ENCODE measurements around the gene FOSL2. TPM values are rescaled to one million over a fixed set of nuclear protein-coding genes. Genes with fewer than 3 reads are reported as not detected.
A peak's percentile ranks its signal among the peaks of the same experiment; 100 is the strongest.

Gene FOSL2
- total RNA-seq, 1 donor from 2014 or later = 65.4 TPM

DNA sequence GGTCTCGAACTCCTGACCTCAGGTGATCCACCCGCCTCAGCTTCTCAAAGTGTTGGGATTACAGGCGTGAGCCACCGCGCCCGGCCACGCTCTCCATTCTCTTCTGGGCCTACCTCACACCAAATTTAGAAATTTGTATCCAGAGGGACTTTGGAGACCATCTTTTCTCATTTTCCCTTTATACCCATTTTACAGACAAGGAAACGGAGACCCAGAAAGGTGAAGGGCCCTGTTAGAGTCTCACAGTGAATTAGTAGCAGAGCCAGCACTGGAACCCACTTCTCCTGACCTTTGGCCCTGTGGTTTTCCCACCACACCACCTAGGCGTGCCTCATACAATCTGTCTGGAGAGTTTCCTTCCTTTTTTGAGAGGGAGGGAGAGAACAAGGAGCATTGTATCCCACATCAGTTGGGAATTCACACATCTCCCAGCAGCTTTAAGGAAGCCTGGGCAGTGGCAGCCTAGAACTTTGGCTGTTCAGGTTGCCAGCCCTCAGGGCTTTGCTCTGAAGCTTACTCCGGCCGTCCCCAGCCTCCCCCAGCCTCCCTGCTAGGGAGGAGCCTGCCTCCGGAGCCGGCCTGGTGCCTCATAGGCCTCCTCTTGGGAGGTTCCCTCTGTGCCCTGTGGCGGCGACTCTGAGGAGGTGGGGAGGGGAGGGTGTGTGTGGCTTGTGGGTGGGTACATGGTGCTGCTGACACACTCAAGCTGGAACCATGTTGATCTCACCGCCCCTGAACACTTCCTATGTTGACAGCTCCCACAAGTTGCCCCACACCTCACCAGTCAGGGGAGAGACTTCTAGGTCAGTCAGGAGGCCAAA, 13.8 kb downstream of the FOSL2 start:
- peak; percentile 83 for DNase-seq (ENCODE audit: low spot score)
- intact Hi-C loops (cut with DNase I) = no loop called here

DNA sequence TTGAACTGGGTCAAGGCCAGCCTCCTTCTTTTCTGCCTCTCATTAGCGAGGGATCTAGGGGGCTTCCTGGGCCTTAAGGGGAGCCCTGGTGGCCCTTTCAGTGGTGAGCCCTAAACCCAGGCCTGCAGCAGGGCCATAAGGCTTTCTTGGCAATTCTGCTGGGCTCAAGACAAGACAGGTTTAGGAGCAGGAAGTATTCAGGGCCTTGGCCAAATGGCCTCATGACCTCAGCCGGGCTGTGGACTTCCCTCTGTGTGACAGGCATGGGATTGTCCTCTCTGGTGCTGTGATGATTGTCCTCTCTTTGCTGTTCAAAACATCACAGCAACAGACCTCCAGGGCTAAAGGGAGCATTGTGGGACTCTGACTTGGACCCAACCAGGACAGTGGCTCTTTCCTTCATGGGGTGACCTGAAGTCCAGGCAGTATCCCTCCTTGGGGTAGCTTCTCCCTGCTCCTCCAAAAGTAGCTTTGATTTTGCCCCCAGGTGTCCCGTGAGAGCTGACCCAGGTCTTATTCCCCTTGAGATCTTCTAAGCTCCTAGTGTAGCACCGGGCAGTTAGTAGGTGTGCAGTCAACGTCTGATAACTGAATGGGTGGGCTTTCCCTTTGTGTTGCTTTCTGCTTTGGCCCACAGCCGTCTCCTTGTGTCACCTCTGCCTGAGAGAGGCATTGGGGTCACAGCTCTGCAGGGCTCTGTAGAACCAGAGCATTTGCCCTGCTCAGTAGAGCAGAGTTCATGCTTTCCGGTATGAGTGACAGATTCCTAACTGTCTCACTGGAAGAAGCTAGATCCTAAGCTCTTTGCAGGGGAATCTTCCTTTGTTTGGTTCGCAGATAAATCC, 14.7 kb downstream of the FOSL2 start:
- peak; percentile 75 for DNase-seq (ENCODE audit: low spot score)
- intact Hi-C loops (cut with DNase I) = no loop called here

DNA sequence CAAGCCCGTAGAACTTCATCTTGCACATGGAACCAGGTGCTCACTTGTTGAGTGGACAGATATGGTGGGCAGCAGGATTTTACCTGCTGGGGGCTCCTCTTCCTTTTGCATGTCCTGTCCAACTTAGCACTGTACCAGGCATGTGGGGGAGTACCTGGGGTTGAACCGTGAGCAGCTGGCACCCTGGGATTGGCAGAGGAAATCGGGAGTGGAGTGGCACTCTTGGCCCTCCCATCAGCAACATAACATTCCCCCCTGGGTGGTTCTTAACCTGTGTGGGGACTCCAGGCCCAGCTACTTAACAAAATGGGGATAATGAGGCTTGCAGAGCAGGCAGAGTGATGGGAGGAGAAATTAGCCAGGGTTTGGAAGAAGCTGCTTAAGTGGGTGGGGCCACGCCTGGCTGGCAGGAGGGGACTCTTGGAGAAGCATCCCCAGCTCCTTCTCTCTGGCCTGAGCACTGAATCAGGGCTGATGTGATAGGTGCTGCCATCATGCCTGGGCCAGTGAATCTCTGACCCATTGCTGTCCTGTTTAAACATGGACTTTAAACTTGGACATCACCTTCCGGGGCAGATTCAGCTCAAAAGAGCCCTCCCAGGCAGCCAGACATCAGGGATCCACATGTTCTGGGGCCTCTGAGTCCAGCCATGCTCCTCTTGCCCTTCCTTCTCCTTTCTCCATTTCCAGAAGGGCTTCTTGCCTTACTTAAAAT, 15.5 kb downstream of the FOSL2 start:
- intact Hi-C loops (cut with DNase I) = no loop called here
- DNase-seq (ENCODE audit: low spot score) = peak; percentile 29

DNA sequence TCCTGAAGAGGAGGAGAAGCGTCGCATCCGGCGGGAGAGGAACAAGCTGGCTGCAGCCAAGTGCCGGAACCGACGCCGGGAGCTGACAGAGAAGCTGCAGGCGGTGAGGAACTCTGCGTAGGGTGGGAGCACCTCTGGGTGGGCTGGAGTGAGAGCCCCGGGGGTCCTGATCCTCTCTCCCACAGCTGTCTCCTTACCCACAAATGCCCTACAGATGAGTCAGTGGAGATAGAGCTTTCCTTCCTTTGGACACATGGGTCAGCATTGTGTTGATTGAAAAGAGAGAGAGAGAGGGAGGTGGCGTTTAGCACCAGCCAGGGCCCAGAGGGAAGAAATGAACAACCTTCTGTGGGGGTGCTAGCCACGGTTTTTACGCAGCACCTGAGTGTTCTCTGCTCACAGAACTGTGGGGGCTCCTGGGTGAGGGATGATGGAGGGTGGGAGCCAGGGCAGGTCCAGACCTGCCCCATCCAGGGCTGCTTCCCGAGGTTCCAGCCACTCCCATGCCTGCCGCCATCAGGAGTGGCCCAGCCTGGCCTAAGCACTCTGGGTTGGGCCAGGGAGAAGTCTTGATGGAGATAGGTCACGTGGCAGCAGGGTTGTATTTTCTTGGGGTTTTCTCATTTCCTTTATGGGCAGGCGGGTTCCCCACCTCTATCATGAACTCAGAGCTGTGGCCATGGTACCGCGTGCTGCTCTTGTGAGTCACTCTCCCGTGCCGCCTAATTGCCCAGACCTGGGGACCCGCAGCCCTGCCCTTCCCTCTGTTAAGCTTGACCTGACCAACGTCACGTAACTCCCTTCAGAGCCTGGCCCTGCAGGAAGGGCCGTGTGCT, 16.3 kb downstream of the FOSL2 start:
- intact Hi-C loops (cut with DNase I) = no loop called here
- DNase-seq (ENCODE audit: low spot score) = peak; percentile 76

DNA sequence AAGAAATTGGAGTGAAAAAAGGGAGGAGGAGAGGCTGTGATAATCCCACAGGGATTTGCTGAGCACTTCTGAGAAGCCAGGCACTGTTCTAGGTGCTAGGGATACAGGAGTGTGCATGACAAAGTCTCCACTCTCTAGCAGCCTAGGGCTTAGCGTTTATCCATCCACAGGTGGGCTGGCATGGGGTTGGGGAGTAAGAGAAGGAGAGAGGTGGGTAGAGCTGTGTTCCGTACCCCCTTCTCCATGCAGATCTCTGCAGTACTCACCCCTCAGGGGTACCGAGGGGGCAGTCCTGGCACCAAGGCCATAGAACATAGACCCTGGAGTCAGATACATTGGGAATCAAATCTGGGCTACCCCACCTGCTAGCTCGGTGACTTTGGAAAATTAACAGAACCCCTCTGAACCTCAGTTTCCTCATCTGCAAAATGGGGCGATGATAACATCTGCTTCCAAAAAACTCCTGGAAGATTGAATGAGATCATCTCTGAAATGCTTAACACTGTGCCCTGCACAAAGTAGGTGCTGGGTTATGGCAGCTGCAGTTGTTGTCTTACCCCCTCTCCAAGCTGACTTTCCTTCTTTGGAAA, 18.6 kb downstream of the FOSL2 start:
- intact Hi-C loops (cut with DNase I) = no loop called here
- no peak for DNase-seq (ENCODE audit: low spot score)

DNA sequence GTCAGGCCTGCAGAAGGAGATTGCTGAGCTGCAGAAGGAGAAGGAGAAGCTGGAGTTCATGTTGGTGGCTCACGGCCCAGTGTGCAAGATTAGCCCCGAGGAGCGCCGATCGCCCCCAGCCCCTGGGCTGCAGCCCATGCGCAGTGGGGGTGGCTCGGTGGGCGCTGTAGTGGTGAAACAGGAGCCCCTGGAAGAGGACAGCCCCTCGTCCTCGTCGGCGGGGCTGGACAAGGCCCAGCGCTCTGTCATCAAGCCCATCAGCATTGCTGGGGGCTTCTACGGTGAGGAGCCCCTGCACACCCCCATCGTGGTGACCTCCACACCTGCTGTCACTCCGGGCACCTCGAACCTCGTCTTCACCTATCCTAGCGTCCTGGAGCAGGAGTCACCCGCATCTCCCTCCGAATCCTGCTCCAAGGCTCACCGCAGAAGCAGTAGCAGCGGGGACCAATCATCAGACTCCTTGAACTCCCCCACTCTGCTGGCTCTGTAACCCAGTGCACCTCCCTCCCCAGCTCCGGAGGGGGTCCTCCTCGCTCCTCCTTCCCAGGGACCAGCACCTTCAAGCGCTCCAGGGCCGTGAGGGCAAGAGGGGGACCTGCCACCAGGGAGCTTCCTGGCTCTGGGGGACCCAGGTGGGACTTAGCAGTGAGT, 19.4 kb downstream of the FOSL2 start:
- intact Hi-C loops (cut with DNase I) = no loop called here
- DNase-seq (ENCODE audit: low spot score) = no peak

DNA sequence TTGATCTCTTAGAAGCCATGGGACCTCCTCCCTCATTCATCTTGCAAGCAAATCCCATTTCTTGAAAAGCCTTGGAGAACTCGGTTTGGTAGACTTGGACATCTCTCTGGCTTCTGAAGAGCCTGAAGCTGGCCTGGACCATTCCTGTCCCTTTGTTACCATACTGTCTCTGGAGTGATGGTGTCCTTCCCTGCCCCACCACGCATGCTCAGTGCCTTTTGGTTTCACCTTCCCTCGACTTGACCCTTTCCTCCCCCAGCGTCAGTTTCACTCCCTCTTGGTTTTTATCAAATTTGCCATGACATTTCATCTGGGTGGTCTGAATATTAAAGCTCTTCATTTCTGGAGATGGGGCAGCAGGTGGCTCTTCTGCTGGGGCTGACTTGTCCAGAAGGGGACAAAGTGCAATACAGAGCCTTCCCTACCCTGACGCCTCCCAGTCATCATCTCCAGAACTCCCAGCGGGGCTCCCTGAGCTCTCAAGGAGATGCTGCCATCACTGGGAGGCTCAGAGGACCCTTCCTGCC, 20.0 kb downstream of the FOSL2 start:
- DNase-seq (ENCODE audit: low spot score) = no peak
- intact Hi-C loops (cut with DNase I) = no loop called here

DNA sequence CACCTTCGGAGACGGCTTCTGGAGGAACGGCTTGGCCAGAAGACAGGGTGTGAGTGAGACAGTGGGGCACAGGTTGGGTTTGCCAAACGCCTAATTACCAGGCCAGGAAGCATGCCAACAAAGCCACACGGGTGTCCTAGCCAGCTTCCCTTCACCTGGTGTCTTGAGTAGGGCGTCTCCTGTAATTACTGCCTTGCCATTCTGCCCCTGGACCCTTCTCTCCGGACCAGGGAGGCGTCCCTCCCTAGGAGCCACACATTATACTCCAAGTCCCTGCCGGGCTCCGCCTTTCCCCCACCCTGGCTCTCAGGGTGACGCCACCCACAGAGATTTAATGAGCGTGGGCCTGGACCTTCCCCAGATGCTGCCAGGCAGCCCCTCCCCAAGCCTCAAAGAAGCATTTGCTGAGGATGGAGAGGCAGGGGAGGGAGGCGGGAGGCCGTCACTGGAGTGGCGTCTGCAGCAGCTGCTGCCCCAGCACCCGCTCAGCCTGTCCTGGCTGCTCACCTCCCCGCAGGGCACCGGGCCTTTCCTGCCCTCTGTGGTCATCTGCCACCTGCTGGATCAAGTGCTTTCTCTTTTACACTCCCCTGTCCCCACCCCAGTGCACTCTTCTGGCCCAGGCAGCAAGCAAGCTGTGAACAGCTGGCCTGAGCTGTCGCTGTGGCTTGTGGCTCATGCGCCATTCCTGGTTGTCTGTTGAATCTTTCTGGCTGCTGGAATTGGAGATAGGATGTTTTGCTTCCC, 20.7 kb downstream of the FOSL2 start:
- intact Hi-C loops (cut with DNase I) = no loop called here
- DNase-seq (ENCODE audit: low spot score) = peak; percentile 71

DNA sequence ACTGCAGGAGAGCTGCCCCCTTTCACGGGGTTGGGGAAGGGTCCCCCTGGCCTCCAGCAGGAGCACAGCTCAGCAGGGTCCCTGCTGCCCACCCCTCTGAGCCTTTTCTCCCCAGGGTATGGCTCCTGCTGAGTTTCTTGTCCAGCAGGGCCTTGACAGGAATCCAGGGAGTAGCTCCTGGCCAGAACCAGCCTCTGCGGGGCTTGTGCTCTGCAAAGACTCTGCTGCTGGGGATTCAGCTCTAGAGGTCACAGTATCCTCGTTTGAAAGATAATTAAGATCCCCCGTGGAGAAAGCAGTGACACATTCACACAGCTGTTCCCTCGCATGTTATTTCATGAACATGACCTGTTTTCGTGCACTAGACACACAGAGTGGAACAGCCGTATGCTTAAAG, 21.2 kb downstream of the FOSL2 start:
- intact Hi-C loops (cut with DNase I) = no loop called here
- no peak for DNase-seq (ENCODE audit: low spot score)

DNA sequence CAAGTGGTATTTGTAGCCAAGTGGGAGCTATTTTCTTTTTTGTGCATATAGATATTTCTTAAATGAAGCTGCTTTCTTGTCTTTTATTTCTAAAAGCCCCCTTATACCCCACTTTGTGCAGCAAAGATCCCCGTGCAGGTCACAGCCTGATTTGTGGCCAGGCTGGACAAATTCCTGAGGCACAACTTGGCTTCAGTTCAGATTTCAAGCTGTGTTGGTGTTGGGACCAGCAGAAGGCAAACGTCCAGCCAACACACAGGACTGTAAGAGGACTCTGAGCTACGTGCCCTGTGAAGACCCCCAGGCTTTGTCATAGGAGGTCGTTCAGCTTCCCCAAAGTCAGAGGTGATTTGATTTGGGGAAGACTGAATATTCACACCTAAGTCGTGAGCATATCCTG, 21.9 kb downstream of the FOSL2 start:
- DNase-seq (ENCODE audit: low spot score) = no peak
- intact Hi-C loops (cut with DNase I) = no loop called here

DNA sequence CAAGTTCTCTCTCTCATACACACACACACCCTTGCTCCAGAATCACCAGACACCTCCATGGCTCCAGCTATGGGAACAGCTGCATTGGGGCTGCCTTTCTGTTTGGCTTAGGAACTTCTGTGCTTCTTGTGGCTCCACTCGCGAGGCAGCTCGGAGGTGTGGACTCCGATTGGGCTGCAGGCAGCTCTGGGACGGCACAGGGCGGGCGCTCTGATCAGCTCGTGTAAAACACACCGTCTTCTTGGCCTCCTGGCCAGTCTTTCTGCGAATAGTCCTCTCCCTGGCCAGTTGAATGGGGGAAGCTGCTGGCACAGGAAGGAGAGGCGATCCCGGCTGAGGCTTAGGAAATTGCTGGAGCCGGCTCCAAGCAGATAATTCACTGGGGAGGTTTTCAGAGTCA, 22.4 kb downstream of the FOSL2 start:
- intact Hi-C loops (cut with DNase I) = no loop called here
- DNase-seq (ENCODE audit: low spot score) = peak; percentile 72

DNA sequence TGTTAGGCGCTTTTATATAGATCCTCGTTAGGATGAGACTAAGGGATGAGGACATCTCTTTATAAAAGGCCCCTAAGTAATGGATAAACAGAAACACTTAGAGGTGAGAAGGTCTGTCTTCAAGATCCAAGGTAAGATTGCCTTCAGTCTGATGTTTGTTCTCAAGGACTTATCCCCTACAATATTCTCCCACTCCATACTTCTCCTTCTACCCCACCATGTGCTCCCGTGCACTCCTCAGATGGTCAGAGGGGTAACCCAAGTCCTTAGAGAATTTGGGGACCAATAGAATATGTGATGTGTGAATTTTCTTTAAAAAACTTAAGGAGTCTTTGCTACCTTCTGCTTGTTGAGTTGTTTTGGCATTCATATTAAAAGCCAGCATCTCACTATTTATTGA, 23.1 kb downstream of the FOSL2 start:
- intact Hi-C loops (cut with DNase I) = no loop called here
- DNase-seq (ENCODE audit: low spot score) = no peak

DNA sequence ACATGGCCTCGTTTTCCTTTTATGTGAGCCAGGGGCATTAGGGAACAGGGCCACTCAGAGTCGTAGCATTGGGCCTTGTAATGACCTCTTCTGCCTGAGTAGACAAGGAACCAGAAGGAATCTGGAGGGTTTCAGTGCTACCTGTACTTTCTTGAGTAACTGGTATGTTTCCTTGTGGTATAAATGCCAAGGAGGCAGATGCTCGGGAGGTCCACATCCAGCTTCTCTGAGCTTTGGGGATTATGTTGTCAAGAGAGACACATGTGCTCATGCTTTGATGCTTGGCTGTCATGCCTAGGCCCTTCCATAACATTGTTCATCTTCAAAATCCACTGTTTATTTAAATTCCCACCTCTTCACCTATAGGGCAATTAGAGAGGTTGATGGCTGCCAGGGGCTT, 26.3 kb downstream of the FOSL2 start:
- DNase-seq (ENCODE audit: low spot score) = no peak
- intact Hi-C loops (cut with DNase I) = no loop called here

DNA sequence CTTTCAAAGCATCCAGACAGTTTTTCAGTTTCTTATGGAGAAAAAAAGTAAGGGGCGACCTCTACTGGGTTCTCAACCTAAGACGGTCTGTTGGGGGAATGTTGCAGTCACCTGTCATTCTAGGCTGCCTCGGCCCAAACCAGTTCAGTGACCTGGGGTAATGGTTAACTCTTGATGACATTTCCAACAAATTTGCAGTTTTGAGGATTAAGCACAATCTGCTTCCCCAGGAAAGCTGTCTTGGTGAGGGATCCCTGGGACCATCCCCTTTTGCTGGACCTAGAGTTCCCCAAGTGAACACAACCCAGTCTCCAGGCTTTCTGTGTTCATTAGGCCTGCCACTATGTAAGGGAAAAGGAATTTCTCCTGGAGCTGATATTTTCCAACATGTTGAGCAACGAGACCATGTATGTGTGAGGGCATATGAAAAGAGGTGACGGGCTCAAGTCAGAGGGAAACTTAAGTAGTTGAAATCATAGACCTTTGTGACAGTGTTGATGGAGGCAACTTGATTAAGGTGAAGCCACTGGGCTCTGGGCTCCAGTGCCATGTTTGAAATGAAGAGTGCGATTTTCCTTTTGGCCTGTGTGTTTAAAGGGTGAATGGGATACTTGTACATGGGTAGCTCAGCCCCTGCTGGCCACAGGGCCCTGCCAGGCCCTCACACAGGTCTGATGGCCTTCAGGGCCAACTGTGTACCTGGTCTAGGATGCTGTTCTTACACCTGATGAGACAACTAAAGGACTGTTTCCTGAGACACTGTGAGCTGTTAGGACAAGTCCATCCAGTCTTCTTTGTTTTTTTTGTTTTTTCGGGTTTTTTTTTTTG, 27.0 kb downstream of the FOSL2 start:
- intact Hi-C loops (cut with DNase I) = no loop called here
- DNase-seq (ENCODE audit: low spot score) = no peak

DNA sequence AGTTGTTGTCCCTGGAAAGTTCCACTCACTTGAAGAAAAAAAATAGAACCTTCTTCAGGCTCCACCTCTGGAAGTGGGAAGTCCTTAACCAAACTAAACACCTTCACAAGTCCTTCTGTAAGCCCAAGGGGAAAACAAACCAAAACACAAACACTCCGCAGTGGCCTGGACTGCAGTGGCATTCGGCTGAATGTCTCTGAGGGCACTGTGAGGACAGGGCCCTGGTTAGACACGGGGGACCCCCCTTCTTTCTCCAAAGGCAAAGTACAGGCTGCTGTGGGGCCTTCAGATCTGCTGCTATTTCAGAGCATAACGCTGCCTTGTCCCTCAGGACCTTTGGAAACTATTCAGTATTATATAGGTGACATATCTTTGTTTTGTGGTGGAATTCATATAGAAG, 28.1 kb downstream of the FOSL2 start:
- intact Hi-C loops (cut with DNase I) = no loop called here
- no peak for DNase-seq (ENCODE audit: low spot score)

DNA sequence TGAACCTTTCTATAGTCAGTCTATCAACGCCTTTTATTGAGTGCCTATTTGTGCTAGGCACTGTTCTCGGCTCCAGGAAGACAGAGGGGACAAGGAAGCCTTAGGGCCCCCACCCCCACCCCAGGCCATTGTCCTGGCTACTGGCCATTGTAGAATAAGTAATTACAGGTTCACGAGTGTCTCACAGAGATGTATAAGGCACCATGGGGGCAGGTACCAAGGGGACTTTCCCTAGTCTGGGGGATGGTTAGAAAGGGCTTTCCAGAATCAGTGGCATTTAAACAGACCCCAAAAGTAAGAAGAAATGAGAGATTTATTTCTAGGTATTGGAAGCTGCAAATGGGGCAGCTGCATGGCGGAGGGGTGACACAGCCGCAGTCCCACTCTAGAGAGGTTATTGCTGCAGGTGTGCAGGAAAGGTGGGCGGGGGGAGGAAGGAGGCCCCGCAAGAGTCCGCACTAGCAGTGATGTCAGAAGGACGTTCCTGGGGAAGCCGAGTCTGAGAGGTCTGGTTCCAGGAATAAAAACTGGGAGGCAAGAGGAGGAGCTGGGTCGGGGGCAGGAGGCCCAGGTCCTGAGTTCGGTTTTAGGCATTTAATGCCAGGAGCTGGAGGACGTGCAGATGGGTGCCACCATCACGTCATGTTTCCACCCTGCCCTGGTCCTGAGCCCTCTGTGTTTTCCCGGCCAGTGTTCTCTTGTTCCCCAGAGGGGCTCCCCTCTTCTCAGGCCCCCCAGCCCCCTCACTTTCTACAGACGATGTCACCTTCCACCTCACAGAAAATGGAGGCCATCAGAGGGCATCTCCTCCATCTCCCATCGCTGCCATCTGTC, 30.5 kb downstream of the FOSL2 start:
- DNase-seq (ENCODE audit: low spot score) = no peak
- intact Hi-C loops (cut with DNase I) = no loop called here
